HAP-1 (cell line): Measurements from ENCODE around the gene LAMA2.

Experiments used
- DNase-seq, 2 experiments: peaks; one replicate each; pipeline ENCODE4 v3.0.0-alpha.2; 2016 to 2020; ENCODE audit warnings: low spot score in 2 of 2
- H3K27me3 ChIP-seq: fragments of 250-450 bp; sonication (Bioruptor Pico); 2 replicates; pipeline ENCODE4 v1.5.1; 2020; ENCODE audit warnings: low read depth, mild to moderate bottlenecking, moderate library complexity
- H3K36me3 ChIP-seq: fragments of 250-450 bp; sonication (Bioruptor Pico); replicated peaks from 2 replicates; pipeline ENCODE4 v1.5.1; 2020; ENCODE audit warnings: mild to moderate bottlenecking
- H3K4me1 ChIP-seq: fragments of 250-450 bp; sonication (Bioruptor Pico); 2 replicates; pipeline ENCODE4 v1.5.1; 2020; ENCODE audit warnings: mild to moderate bottlenecking
- H3K4me3 ChIP-seq: fragments of 250-450 bp; sonication (Bioruptor Pico); 2 replicates; pipeline ENCODE4 v1.5.1; 2020; ENCODE audit warnings: mild to moderate bottlenecking, moderate library complexity
- H3K9me3 ChIP-seq: fragments of 250-450 bp; sonication (Bioruptor Pico); 2 replicates; pipeline ENCODE4 v1.5.1; 2020; ENCODE audit warnings: mild to moderate bottlenecking, moderate library complexity
- in situ Hi-C: fragments of 300-500 bp; cut with MboI; formaldehyde crosslinking; loops from 3 replicates; pipeline ENCODE4 v1.14.3; 2020; ENCODE audit warnings: low sequenced_read_pairs, inconsistent platforms, mixed read lengths

The LAMA2 gene

DNA sequence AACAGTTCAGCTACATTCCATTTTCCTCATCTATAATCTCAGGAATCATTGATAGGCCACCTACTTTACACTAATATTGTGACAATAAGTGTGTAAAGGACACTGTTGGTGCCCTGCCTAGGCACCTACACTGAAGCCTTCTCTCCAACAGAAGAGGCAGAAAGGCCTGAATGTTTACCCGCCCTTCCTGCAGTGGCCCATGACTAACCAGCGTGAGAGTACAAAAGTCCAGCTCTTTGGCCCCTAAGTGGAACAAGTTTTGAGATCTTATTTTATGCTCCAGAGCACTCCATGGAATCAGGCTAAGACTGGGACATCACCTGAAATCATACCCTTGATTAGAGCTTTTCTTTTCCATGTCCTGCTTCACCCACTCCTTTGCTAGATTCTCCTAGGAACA, 467.3 kb downstream of the LAMA2 start:
- DNase-seq: no peak
- H3K36me3 ChIP-seq: no peaks in the 10 kb centered on the region
- no peaks in the 10 kb centered on the region for H3K9me3 ChIP-seq
- in situ Hi-C loops: no loop called here
- peaks cover 10% of the 10 kb centered on the region for H3K4me1 ChIP-seq
- no peak overlapping the region for H3K4me3 ChIP-seq
- H3K27me3 ChIP-seq: no peaks in the 10 kb centered on the region

DNA sequence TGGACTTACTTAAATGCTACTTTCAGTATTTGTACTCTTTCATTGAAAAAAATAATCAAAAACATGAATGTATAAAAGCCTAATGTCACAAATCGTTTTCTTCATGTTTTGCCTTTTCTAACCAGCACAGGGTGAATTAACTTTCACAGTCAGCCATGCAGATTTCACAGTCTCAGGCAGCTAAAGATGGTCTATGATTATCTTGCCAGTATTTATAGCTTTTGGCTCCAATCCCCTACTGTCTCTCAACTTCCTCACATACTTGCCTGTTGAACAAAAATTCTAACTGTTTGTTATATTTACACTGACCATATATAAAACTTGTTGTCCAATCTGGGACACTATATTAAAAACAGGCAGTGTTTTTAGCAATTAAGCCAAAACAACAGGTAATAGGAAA, 468.9 kb downstream of the LAMA2 start:
- DNase-seq: no peak
- H3K4me3 ChIP-seq: no peak overlapping the region
- no peaks in the 10 kb centered on the region for H3K27me3 ChIP-seq
- in situ Hi-C loops: no loop called here
- no peaks in the 10 kb centered on the region for H3K9me3 ChIP-seq
- peaks cover 21% of the 10 kb centered on the region for H3K4me1 ChIP-seq
- no peaks in the 10 kb centered on the region for H3K36me3 ChIP-seq

DNA sequence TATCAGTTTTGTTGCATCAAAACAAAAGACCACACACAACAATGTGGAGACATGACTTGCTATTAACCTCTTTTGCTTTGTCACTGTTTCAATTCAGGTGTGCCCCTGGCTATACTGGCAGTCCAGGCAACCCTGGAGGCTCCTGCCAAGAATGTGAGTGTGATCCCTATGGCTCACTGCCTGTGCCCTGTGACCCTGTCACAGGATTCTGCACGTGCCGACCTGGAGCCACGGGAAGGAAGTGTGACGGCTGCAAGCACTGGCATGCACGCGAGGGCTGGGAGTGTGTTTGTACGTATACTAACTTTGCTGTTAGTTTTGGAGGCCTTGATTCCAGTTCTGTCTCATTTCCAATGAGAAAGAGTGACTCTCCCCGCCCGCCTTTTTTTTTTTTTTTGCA, 470.1 kb downstream of the LAMA2 start:
- H3K4me3 ChIP-seq: no peak overlapping the region
- no peak for DNase-seq
- no peaks in the 10 kb centered on the region for H3K27me3 ChIP-seq
- H3K4me1 ChIP-seq: peaks cover 21% of the 10 kb centered on the region
- in situ Hi-C loops: no loop called here
- no peaks in the 10 kb centered on the region for H3K9me3 ChIP-seq
- H3K36me3 ChIP-seq: no peaks in the 10 kb centered on the region

DNA sequence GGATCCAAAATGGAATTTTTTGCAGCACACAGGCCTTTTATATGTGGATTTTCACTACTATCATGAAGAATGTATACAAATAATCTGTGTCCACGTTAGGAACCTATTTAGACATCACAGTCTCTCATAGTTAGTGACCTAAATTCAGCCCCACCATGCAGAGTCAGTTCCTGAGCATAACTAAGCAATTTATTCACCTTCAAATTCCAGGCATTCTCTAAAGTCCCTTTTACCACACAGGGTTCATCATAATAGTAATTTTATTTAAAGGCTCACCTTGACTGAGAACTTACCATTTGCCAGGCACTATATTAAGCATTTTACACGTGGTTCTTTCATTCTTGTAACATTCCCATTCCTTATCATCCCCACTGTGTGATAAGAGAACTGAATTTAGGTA, 473.2 kb downstream of the LAMA2 start:
- Histone ChIP-seq H3K36me3 (no peaks in the 10 kb centered on the region), H3K4me3 (no peak overlapping the region), H3K4me1 (peaks cover 13% of the 10 kb centered on the region), H3K9me3 (no peaks in the 10 kb centered on the region), H3K27me3 (no peaks in the 10 kb centered on the region)
- in situ Hi-C loops: no loop called here
- DNase-seq: no peak

DNA sequence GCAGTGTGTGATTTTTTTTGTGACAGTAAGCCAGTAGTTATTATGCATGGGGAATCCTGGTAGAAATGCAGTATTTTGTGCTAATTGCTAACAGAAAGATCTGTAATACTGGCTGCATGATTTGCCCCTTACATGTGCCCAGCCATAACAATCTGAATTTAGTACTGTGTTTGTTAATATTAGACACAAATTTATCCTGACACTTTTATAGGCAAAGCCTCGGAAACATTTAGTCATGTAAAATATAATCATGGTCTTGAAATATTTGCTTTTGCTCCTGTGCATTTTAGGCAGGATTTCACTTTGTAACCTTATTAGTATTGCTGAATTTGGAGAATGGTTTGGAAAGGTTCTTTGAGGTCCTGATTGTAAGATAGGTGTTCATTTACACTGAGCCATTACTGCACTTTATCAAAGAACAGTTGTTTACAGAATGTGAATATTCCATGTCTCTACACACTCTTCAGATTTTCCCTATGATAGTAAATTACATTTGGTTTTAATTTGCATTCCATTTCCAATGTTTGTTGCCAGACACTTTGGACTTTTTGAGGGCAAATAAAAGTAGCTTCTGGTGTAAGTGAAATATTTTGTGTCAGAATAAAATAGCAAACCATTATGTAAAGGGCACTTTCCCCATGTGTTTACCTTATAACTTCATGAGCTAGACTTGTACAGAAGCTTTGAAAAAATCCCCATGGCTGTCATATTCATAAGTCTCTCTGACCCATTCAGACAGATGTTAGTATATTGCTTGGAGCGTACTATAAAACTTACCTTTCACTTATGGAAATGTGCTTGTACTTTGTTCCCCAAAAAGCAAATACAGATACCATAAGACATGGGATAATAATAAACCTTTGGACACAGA, 477.1 kb downstream of the LAMA2 start:
- no peak overlapping the region for H3K4me3 ChIP-seq

DNA sequence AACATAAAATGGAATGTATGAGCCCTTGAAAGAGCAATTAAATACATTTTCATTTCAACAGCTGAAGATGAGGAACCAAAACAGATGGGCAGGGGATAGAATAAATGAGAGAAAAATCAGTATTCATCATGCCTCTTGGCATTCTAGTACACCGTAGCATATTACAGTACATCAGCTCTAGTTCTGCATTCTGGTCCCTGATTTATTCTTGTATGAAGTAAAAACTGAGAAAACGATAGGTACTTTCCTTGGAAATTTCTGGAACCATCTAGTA, 477.7 kb downstream of the LAMA2 start:
- no peaks in the 10 kb centered on the region for H3K36me3 ChIP-seq
- DNase-seq: no peak
- peaks cover 8% of the 10 kb centered on the region for H3K4me1 ChIP-seq
- no peaks in the 10 kb centered on the region for H3K27me3 ChIP-seq
- no peaks in the 10 kb centered on the region for H3K9me3 ChIP-seq
- H3K4me3 ChIP-seq: no peak overlapping the region
- in situ Hi-C loops: no loop called here

More for the DNA sequence above, 477.1 kb downstream of the LAMA2 start:
- no peak for DNase-seq
- H3K27me3 ChIP-seq: no peaks in the 10 kb centered on the region
- H3K4me1 ChIP-seq: peaks cover 13% of the 10 kb centered on the region
- in situ Hi-C loops: no loop called here
- H3K36me3 ChIP-seq: no peaks in the 10 kb centered on the region
- H3K9me3 ChIP-seq: no peaks in the 10 kb centered on the region

DNA sequence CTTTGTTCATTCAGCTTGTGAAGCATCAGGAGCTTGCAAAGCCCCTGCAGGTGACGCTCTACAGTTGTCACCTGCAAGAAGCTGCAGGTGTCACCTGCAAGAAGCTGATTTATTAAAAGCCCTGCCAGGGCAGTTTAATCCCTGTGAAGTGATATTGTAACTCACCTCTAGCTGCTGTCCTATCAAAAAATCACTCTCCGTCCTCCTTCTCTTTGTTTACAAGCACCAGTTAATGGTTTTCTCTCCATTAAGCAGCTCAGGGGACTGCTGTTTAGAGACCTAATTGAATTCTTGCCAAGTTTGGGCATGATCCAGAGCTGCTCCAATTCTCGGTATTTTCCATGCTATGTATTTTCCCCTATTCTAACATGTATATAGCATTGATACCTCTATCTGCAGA, 481.1 kb downstream of the LAMA2 start:
- in situ Hi-C loops: no loop called here
- no peaks in the 10 kb centered on the region for H3K36me3 ChIP-seq
- H3K27me3 ChIP-seq: no peaks in the 10 kb centered on the region
- no peaks in the 10 kb centered on the region for H3K4me1 ChIP-seq
- no peaks in the 10 kb centered on the region for H3K9me3 ChIP-seq
- H3K4me3 ChIP-seq: no peak overlapping the region
- no peak for DNase-seq

DNA sequence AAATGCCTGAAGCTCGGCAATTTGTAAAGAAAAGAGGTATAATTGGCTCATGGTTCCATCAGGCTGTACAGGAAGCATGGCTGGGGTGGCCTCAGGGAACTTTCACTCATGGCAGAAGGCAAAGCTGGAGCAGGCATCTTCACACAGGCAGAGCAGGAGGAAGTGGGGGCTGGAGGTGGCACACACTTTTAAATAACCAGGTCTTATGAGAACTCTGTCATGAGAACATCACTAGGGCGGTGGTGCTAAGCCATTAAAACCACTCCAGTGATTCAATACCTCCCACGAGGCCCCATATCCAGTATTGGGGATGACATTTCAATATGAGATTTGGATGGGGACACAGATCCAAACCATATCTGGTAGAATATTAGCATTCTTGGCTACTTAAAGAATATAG, 481.8 kb downstream of the LAMA2 start:
- no peaks in the 10 kb centered on the region for H3K36me3 ChIP-seq
- no peaks in the 10 kb centered on the region for H3K9me3 ChIP-seq
- peaks cover 4% of the 10 kb centered on the region for H3K4me1 ChIP-seq
- DNase-seq: no peak
- no peak overlapping the region for H3K4me3 ChIP-seq
- H3K27me3 ChIP-seq: no peaks in the 10 kb centered on the region
- in situ Hi-C loops: no loop called here

DNA sequence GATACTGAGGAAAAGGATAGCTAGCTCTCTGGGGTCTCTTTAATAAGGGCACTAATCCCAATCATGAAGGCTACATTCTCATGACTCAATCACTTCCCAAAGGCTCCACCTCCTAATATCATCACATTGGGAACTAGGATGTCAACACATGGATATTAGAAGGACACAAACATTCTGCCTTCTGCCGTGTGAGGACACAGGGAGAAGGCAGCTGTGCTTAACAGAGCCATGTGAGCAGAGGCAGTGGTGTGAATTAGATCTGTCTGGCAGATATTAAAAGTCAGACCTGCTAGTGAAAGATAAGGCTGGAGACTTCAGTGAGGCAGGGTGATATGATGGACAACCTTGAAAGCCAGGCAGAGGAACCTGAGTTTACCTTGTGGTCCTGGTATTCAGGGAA, 485.1 kb downstream of the LAMA2 start:
- DNase-seq: no peak
- no peak overlapping the region for H3K4me3 ChIP-seq
- no peaks in the 10 kb centered on the region for H3K36me3 ChIP-seq
- H3K9me3 ChIP-seq: no peaks in the 10 kb centered on the region
- in situ Hi-C loops: no loop called here
- H3K27me3 ChIP-seq: no peaks in the 10 kb centered on the region
- peaks cover 16% of the 10 kb centered on the region for H3K4me1 ChIP-seq

DNA sequence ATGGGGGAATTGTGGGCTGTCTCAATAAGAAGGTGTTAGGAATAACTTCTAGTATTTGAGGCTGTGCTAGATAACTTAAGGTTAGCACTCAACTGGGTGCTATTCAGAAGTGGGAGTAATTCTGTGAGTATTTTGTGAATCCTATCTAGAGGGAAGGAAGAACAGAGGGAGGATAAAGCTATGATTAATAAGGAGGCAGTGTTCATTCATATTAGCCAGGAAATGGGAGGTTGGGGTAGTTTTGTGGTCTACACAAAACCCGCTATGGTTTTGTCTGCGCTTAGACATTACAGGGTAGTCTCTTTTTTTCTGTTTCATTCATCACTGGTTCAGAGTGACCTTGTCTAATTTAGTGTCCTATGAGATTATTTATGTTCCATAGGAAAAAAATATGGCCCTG, 486.0 kb downstream of the LAMA2 start:
- Histone ChIP-seq H3K27me3 (no peaks in the 10 kb centered on the region), H3K4me1 (peaks cover 16% of the 10 kb centered on the region), H3K4me3 (no peak overlapping the region), H3K9me3 (no peaks in the 10 kb centered on the region), H3K36me3 (no peaks in the 10 kb centered on the region)
- in situ Hi-C loops: no loop called here
- DNase-seq: no peak

DNA sequence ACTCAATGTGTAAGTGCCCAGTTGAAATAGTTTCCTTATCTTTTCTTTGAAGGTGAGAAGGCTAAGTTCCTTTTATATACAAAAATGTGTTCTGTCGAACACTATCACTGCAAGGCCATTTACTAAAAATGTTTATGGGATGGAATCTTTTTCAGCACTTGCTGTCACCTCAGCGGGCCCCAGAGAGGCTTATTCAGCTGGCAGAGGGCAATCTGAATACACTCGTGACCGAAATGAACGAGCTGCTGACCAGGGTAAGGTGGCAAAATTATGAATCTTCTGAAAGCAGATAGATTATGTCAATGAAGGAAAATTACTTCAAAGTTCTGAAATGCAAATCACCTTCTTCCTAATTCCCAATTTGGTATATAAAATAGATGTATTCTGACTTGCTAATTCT, 486.8 kb downstream of the LAMA2 start:
- in situ Hi-C loops: no loop called here
- peaks cover 16% of the 10 kb centered on the region for H3K4me1 ChIP-seq
- H3K9me3 ChIP-seq: no peaks in the 10 kb centered on the region
- no peaks in the 10 kb centered on the region for H3K27me3 ChIP-seq
- DNase-seq: no peak
- no peaks in the 10 kb centered on the region for H3K36me3 ChIP-seq
- no peak overlapping the region for H3K4me3 ChIP-seq

DNA sequence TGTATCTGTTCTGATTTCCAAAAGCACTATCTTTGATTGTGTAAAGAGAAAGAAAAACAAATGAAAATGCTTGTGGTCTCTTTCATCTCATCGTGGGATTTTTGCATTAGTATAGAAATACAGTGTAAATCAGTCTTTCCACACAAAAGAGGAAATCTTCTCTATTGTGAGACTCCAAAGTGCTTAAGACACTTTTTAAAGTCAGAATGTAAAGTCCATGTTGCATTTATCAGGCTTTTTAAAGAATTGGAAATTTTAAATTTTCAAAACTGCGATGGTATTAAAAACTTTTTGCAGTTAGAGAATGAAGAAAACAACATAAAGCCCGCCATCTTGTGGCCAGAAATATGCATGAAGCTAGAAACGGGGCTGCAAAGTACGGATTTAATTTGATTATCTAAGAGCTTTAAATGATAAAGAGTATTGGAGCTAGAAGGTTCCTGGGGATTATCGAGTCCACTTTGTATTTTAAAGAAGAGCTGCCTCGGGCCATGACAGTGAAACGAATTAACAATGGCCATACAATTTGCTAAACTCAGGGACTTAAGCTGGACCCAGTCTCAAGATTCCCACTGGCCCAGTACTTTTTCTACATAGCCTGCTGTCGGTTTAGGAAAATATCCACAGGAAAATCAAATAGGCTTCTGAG, 487.5 kb downstream of the LAMA2 start:
- in situ Hi-C loops: no loop called here

DNA sequence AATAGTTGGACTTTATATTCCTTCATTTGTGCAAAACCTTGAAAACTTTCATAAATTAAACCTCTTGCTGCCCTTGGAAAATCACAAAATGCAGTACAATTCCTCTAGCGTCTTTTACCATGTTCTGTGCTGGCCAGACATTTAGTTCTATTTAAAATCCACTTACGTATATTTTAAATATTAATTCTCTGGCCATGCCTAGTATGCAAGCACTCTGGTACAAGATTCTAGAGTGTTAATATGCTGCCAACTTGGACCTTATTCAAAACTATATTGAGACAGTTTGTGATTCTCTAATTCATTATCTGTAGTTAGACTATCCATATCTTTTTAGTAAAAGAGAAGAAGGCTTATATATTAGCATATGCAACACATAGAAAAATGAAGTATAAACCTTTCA, 498.9 kb downstream of the LAMA2 start:
- Histone ChIP-seq H3K4me1 (no peaks in the 10 kb centered on the region; the same call in 1 of the 2 replicates), H3K27me3 (no peaks in the 10 kb centered on the region), H3K4me3 (no peak overlapping the region), H3K9me3 (no peaks in the 10 kb centered on the region), H3K36me3 (no peaks in the 10 kb centered on the region)
- no peak for DNase-seq
- in situ Hi-C loops: no loop called here

More for the DNA sequence above, 487.5 kb downstream of the LAMA2 start:
- H3K4me3 ChIP-seq: no peak overlapping the region
- H3K9me3 ChIP-seq: no peaks in the 10 kb centered on the region
- H3K27me3 ChIP-seq: no peaks in the 10 kb centered on the region
- no peaks in the 10 kb centered on the region for H3K36me3 ChIP-seq
- H3K4me1 ChIP-seq: peaks cover 16% of the 10 kb centered on the region
- peak; percentile 81 to 97 for DNase-seq

DNA sequence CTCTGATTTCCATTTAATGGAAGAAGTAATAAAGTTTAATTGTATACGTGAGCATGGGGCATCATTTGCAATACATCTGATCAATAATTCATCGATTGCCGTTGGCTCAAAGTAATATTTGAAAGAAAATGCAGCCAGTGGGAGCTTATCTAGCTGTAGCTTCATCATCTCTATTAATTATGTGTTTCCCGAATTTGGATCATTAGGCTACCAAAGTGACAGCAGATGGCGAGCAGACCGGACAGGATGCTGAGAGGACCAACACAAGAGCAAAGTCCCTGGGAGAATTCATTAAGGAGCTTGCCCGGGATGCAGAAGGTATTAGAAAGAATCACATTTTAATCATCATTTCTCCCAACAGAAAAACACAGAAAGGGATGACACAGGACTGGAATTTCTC, 500.0 kb downstream of the LAMA2 start:
- H3K4me1 ChIP-seq: no peaks in the 10 kb centered on the region; the same call in 1 of the 2 replicates
- no peaks in the 10 kb centered on the region for H3K36me3 ChIP-seq
- no peaks in the 10 kb centered on the region for H3K27me3 ChIP-seq
- in situ Hi-C loops: no loop called here
- H3K9me3 ChIP-seq: no peaks in the 10 kb centered on the region
- no peak for DNase-seq
- no peak overlapping the region for H3K4me3 ChIP-seq
